ENCODE data around the gene EMC6. TPM values are rescaled to one million over a fixed set of nuclear protein-coding genes. Genes with fewer than 3 reads are reported as not detected.

The EMC6 gene
- total RNA-seq, 4 donors from 2014 or later = 15.8 to 38.2 (median 23.6) TPM

- WGBS = 73% methylated on average over 3 of the region's 3 CpGs
- TF ChIP-seq CTCF (IDR thresholded peaks at IDR 0.05) = no peak
- no peak for TF ChIP-seq POLR2AphosphoS5 (IDR thresholded peaks at IDR 0.05)
- no peak for TF ChIP-seq EP300 (IDR thresholded peaks at IDR 0.05)
- no peak for TF ChIP-seq POLR2A (IDR thresholded peaks at IDR 0.05; ENCODE audit: low read depth)
- Histone ChIP-seq H3K9me3 (no peaks in the 10 kb centered on the region), H3K4me3 (no peak overlapping the region), H3K36me3 (peaks cover 3 to 20% (median 15%) of the 10 kb centered on the region in 4 donors), H3K27me3 (no peaks in the 10 kb centered on the region), H3K27ac (replicated peaks in 1 of 4) (no peak overlapping the region), H3K4me1 (peaks cover 0 to 10% (median 0%) of the 10 kb centered on the region in 4 donors)
- no peak for DNase-seq (ENCODE audit: extremely low spot score)
- intact Hi-C loops (cut with DNase I) = no loop called here
Measured at GRCh38 chr17:3708366-3708765, 39.8 kb downstream of the EMC6 start.

- no peak for DNase-seq (ENCODE audit: extremely low spot score)
- H3K27ac ChIP-seq (replicated peaks in 1 of 4) = no peak overlapping the region
- WGBS = 61% methylated on average over 5 of the region's 5 CpGs
- H3K27me3 ChIP-seq = no peaks in the 10 kb centered on the region
- peaks cover 18 to 46% (median 37%) of the 10 kb centered on the region in 4 donors for H3K36me3 ChIP-seq
- H3K4me1 ChIP-seq = peaks cover 0 to 10% (median 0%) of the 10 kb centered on the region in 4 donors
- TF ChIP-seq POLR2AphosphoS5 (IDR thresholded peaks at IDR 0.05) (peak in 1 of 2 donors; percentile 21), POLR2A (IDR thresholded peaks at IDR 0.05; ENCODE audit: low read depth) (no peak), CTCF (IDR thresholded peaks at IDR 0.05) (no peak)
- no peaks in the 10 kb centered on the region for H3K9me3 ChIP-seq
- no peak overlapping the region for H3K4me3 ChIP-seq
- intact Hi-C loops (cut with DNase I) = no loop called here
Measured at GRCh38 chr17:3710951-3711383, 42.4 kb downstream of the EMC6 start.

GRCh38 chr17:3712811-3713463 is 44.3 kb downstream of the EMC6 start:
- peaks cover 35 to 66% (median 57%) of the 10 kb centered on the region in 4 donors for H3K36me3 ChIP-seq
- intact Hi-C loops (cut with DNase I) = no loop called here
- no peak for TF ChIP-seq EP300 (IDR thresholded peaks at IDR 0.05)
- no peak for TF ChIP-seq POLR2A (IDR thresholded peaks at IDR 0.05; ENCODE audit: low read depth)
- no peak for TF ChIP-seq POLR2AphosphoS5 (IDR thresholded peaks at IDR 0.05)
- no peak for TF ChIP-seq CTCF (IDR thresholded peaks at IDR 0.05)

GRCh38 chr17:3715296-3715695 is 46.7 kb downstream of the EMC6 start:
- WGBS = 90% methylated on average over 8 of the region's 8 CpGs
- Histone ChIP-seq H3K4me1 (peaks cover 7 to 16% (median 13%) of the 10 kb centered on the region in 4 donors), H3K36me3 (peaks cover 35 to 88% (median 71%) of the 10 kb centered on the region in 4 donors), H3K9me3 (no peaks in the 10 kb centered on the region), H3K4me3 (no peak overlapping the region), H3K27ac (replicated peaks in 1 of 4) (no peak overlapping the region), H3K27me3 (no peaks in the 10 kb centered on the region)
- intact Hi-C loops (cut with DNase I) = no loop called here
- TF ChIP-seq CTCF (IDR thresholded peaks at IDR 0.05) (no peak), POLR2AphosphoS5 (IDR thresholded peaks at IDR 0.05) (no peak), EP300 (IDR thresholded peaks at IDR 0.05) (no peak), POLR2A (IDR thresholded peaks at IDR 0.05; ENCODE audit: low read depth) (no peak)
- DNase-seq (ENCODE audit: extremely low spot score) = no peak

More at GRCh38 chr17:3712811-3713463, 44.3 kb downstream of the EMC6 start:
- no peak overlapping the region for H3K27ac ChIP-seq (replicated peaks in 1 of 4)
- no peaks in the 10 kb centered on the region for H3K9me3 ChIP-seq
- H3K4me3 ChIP-seq = no peak overlapping the region
- no peaks in the 10 kb centered on the region for H3K27me3 ChIP-seq
- no peak for DNase-seq (ENCODE audit: extremely low spot score)
- 70% methylated on average over 12 of the region's 13 CpGs for WGBS
- H3K4me1 ChIP-seq = peaks cover 0 to 8% (median 0%) of the 10 kb centered on the region in 4 donors

Measured in esophagus muscularis mucosa (tissue), 4 donors.